OCI-LY7 (cell line): Measurements from ENCODE around the gene ENOX1.

Source experiments
- EZH2phosphoT487 ChIP-seq: fragments of 200-600 bp; sonication (generic); IDR thresholded peaks from 2 replicates; pipeline ENCODE4 v1.6.1; 2018; ENCODE audit warnings: low read depth, borderline replicate concordance, mild to moderate bottlenecking, mixed run types, antibody characterized with exemption, low read length, moderate library complexity, mixed read lengths
- TF ChIP-seq, protein P1 (sequence below): fragments of 200-600 bp; sonication (generic); conservative IDR thresholded peaks from 2 replicates; pipeline ENCODE4 v1.5.1; 2014; ENCODE audit warnings: mild to moderate bottlenecking, antibody characterized with exemption, low read length, moderate library complexity, mixed read lengths

DNA sequence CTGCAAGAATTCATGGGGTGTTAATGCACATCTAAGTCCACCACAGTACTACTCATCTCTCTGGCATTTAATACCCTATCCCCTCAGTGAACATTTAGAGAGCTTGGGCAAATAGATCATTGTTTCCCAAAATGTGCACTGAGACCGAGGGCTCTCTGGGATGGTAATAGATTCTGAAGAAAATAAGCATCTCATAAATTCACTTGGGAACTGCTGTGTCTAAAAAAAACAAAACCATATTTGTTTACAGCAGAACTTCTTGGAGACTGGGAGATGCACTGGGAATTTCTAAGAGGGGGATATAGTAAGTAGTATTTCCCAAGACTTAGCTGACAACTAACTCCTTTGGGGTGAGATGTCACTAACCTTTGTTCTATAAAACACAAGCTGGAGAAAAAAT is 58.4 kb downstream of the ENOX1 start:
- TF ChIP-seq, protein P1, sequence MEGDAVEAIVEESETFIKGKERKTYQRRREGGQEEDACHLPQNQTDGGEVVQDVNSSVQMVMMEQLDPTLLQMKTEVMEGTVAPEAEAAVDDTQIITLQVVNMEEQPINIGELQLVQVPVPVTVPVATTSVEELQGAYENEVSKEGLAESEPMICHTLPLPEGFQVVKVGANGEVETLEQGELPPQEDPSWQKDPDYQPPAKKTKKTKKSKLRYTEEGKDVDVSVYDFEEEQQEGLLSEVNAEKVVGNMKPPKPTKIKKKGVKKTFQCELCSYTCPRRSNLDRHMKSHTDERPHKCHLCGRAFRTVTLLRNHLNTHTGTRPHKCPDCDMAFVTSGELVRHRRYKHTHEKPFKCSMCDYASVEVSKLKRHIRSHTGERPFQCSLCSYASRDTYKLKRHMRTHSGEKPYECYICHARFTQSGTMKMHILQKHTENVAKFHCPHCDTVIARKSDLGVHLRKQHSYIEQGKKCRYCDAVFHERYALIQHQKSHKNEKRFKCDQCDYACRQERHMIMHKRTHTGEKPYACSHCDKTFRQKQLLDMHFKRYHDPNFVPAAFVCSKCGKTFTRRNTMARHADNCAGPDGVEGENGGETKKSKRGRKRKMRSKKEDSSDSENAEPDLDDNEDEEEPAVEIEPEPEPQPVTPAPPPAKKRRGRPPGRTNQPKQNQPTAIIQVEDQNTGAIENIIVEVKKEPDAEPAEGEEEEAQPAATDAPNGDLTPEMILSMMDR, result no peak
- no peak for TF ChIP-seq EZH2phosphoT487
